GM15510 (cell line): ENCODE data around the gene OR52B6.

Experiments used
- POLR2A ChIP-seq: IDR thresholded peaks from 3 replicates; pipeline ENCODE4 v1.6.1; 2011; ENCODE audit warnings: borderline replicate concordance; ENCODE audit not compliant: insufficient read length; ENCODE audit errors: extremely low read depth

The OR52B6 gene, protein sequence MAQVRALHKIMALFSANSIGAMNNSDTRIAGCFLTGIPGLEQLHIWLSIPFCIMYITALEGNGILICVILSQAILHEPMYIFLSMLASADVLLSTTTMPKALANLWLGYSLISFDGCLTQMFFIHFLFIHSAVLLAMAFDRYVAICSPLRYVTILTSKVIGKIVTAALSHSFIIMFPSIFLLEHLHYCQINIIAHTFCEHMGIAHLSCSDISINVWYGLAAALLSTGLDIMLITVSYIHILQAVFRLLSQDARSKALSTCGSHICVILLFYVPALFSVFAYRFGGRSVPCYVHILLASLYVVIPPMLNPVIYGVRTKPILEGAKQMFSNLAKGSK

GRCh38 chr11:5580577-5580976 is at the start of gene OR52B6:
OR52B6 (plus strand) TSS chr11:5580877; CDS start chr11:5580877, 0 bp downstream.
- TF ChIP-seq POLR2A: no peak

DNA sequence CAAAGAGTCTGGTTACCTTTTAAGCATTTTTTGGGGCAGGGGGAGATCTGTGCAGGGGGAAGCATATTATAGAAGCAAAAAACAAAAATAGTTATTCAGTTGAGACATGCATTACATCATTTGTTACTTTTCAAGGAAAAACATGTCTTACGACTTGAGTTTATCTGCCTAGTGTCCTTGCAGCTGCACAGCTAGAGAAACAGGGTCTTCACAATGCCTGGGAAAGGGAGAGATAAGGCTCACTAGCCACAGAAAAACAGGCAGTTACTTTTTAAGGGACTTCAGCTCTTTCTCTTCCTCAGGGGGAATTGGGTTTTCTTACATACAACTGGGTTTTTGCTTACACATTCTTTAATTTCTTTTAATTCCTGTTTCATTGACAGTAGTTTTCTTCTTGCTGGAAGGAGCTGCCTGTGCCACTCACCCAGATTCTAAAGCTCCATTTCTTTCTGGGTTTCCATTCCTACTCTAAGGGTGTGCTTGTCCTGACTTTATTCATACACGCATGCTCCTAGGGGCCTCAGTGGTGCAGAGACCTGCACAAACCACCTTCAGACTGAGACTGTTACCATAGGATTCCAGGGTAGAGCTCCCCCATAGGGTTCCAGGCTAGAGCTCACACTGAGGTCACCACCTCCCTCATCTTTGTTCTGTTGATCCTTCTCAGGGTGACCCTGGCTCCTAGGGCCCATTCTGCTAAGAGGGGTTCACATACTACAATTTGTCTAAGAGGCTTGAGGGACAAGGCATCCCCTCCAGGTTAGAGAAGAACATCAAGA is 49.4 kb upstream of the OR52B6 start:
- no peak for TF ChIP-seq POLR2A

DNA sequence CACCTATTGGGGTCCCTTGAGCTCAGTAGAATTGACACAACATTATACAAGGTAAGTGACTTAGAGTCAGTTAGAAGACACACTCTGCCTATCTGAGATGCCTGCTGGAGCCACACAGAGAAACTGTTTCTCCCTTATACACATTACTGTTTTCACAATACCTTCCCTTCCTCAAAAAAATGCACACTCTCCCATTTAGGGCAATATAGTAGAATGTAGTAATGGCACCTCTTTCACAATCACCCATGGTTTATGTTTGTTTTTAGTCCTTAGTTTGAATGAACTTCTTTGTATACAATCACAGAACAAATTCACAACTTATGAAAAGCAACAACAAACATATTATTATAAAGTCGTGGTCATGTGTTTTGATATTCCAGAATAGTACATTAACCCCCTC is 46.6 kb upstream of the OR52B6 start:
- no peak for TF ChIP-seq POLR2A

GRCh38 chr11:5536482-5536881 is 44.2 kb upstream of the OR52B6 start:
- TF ChIP-seq POLR2A: no peak

DNA sequence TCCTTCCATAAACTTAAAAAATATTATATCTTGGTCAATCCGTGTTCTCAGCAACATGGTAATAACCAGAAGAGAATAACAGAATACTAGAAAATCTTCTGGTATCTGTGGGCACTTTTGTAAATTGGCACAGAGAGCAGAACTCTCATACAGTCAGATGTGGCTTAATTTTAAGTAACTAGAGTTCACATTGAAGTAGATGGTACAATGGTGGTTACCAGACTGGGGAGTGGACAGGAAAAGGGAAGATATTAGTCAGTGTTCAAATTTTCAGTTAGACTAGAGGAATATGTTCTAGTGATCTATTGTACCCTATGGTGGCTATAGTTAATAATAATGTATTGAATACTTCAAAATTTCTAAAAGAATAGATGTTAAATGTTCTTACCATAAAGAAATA is 39.2 kb upstream of the OR52B6 start:
- TF ChIP-seq POLR2A: no peak

- TF ChIP-seq POLR2A: no peak
Measured at GRCh38 chr11:5546457-5546856, 34.2 kb upstream of the OR52B6 start.

DNA sequence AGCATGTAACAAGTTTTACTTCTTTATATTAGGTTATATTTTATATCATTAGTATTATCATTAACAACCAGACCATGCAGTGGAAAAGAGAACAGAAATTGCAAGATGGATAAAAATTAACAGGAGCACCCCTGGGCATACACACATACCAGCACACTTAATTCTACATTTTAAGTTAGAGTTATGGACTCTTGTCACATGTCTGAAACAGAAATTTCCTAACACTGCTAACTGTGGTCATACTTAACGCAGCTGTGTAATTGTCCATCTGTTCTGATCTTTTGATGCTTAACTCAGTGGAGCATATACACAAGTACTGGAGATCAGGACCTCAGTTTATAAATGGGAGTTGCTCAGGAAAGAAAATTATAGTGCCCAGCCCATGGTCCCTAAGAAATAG is 32.7 kb upstream of the OR52B6 start:
- TF ChIP-seq POLR2A: no peak

GRCh38 chr11:5548440-5548839 is 32.2 kb upstream of the OR52B6 start, which contains the start of gene OR52H1:
OR52H1 (minus strand) TSS chr11:5548540; CDS start chr11:5545505, 3,035 bp downstream.
- TF ChIP-seq POLR2A: no peak

DNA sequence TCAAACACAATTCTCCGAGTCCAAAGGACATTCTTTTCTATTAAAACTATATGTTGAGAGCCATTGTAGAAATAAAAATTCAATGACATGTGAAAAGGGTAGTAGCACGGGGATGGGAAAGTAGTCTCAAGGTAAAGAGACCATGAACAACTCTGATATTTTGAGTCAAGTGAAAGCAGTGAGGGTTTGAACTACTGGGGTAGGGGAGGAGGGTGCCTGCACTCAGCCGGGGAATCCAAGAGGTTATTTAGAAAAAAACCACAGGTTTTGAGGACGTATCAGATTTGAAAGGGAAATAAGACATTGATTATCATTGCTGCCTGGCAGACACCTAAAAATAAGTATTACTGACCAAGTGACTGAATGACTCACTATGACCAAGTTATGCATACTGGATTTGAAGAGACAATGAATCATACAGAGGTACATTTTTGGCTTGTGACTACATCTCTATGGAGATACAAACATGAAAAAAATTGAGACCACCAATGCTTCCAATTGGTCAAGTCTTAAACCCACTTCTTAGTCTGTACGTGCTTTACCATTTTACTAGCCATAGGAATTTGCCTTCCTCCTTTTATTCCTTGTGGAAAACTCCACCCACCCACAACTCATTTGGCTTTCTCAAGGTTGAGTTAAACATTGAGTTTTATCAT is 30.1 kb upstream of the OR52B6 start:
- no peak for TF ChIP-seq POLR2A

DNA sequence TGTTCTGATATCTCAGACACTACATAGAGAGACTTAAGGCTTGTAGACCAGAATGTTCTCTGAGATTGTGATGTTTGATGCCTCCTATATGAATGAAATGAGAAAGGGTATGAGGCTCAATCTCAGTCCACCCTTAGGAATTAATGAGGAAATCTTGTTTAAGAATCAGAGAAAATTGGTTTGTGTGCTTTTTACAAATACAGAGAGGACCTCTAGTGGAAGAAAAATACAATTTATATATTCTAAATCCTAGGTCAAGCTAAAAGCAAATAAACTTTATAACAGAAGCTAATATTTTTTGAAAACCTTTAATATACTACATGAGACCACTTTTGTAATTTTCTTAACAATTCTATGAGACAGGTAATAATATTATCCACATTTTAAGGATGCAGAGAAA is 27.3 kb upstream of the OR52B6 start:
- TF ChIP-seq POLR2A: no peak

DNA sequence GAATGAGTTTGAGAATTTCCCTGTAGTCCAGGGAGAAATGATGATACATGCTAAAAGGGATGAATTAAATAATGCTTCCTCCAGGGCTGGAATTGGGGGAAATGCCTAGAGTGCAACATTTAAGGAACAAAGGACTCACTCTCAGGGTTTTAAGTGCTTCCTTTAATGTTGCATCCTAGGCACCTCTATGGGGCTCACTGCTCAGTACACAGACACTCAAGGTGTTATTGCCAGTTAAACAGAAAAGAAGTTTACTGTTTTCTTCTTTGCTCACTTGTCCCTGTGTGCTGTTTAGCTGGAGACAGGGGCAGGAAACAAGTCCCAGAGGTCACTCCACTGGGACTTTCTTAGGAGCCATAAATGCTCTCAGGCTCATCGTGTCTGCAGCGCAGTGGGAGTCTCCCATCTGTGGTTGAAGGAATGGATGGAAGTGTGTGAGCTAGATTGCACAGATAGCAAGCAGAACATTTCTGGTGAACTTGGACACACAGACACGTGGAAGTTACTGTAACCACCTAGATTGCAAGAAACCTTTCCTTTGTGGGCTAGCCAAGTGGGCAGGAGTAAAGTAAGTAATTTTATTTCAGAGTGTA is 24.0 kb upstream of the OR52B6 start:
- TF ChIP-seq POLR2A: no peak

DNA sequence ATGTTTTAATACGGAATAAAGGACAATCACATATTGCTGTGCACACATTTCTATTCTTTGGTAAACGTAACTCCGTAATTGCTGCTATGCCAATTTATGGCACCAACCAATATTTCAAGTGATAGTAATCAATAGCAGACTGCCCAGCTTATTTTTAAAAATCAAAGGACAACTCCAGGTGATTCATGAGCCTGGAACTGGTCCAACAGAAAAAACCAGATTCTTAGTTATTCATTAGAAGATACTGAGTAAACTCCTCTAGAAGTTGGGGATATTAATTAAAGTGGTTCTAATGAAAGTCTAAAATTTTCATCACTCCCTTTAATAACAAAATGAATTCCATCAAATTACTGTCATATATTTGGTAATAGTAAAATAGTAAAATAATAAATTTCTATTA is 22.9 kb upstream of the OR52B6 start:
- TF ChIP-seq POLR2A: no peak

DNA sequence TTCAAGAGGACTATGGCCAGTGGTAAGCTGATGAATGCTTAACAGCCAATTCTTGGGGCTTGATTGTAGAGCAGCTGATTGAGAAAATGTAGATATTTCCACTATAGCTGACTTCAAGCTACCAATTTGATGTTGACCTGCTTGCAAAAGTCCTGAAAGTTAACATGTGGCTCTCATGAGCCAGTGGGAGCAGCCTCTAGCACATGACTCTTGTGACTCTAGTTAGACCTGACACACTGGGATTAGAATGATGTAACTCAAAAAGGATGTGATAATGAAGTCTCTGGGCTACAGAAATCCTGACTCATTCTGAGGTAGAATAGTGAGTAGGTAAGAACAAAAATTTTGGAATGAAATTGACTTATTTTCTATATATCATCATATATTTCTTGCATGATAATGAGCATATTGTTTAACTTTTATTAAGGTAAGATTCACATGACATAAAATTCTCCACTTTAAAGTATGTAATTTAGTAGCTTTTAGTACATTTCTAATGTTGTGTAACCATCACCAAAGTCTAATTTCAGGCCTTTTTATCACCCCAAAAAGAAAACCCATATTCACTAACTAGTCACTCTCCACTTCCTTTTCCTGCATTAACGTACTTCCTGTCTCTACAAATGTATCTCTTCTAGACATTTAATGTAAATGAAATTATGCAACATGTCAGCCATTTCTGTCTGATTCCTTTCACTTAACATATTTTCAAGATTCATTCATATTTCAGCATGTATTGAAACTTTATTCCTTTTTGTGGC is 16.2 kb upstream of the OR52B6 start:
- no peak for TF ChIP-seq POLR2A

DNA sequence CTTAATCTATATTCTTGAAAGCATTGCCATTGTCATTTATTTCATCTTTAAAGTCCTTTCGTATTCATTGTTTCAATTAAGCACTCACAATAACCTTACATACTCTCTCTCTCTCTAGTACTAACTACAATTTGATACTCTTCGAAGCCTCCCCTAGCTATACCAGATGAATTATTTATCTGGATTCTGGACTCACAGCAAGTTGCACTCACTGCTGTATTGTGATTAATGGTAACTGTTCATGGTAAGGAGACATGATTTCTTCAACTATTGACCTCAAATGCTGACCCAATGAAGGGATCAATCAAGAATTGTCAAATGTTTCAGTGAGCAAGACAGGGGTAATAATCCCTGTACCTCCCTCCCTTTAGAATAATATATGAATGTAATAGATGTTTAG is 6.0 kb upstream of the OR52B6 start:
- TF ChIP-seq POLR2A: no peak
